ENCODE measurements around the gene ECT2. TPM values are rescaled to one million over a fixed set of nuclear protein-coding genes. Genes with fewer than 3 reads are reported as not detected.

ECT2 gene
- total and polyA plus RNA-seq, 2 of the 8 experiments (the other 6 are each of a cell fraction or from before 2014, with no cell fraction given), result 19.5 to 88.7 TPM

DNA sequence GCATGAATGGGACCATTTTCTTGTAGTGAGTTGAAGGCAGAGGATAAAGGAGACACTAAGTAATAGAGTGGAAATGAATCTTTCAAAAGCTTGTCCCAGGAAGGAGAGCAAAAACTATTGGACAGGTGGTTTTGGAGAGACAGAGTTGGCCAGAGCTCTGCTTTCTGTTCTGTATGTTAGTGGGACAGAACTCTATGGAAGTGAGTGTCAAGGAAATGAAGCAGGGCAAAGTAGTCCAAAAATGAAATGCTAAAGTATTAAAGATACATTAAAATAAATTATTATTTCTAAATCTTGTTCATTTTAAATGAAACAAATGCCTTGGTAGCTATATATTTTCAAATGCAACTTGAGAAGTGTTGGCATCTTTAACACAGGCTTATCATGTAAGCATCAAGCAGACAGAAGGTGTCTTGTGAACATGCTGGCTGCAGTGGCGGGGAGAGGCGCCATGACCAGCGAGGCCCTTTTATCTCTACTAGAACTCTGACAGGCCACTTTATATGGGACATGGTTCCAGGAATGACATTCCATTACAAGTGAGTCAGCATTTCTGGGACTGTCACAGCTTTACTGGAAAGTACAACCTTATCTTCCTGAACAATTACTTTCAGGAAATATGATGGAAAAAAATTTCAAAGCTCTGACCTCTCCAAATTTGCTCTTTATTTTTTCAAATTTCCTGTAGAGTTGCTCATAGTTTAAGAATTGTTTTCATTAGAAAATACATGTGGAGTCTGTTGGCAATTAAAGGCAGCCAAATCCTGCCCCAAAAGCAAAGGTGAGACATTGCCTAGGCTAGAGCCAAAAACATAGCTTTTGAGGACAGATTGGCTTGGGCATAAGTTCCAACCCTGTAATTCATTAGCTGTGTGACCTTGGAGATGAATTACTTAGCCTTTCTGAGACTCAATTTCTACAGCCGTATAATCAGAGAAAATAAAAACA lies 106.5 kb downstream of the ECT2 start (continued):
- TF ChIP-seq SRF (IDR thresholded peaks at IDR 0.05; ENCODE audit: low read depth, low read length) (no peak), TEAD4 (IDR thresholded peaks at IDR 0.05; ENCODE audit: low read depth, low read length) (no peak), RNF2 (IDR thresholded peaks at IDR 0.05; ENCODE audit: borderline replicate concordance, low read depth, low read length, missing control alignments, poor library complexity, severe bottlenecking) (no peak), KDM5A (IDR thresholded peaks at IDR 0.05; ENCODE audit: low read length) (no peak), CBX8 (IDR thresholded peaks at IDR 0.05; ENCODE audit: borderline replicate concordance, low read depth, low read length) (no peak), JUND (IDR thresholded peaks at IDR 0.05; ENCODE audit: low read length) (no peak)
- TF ChIP-seq, protein P1, sequence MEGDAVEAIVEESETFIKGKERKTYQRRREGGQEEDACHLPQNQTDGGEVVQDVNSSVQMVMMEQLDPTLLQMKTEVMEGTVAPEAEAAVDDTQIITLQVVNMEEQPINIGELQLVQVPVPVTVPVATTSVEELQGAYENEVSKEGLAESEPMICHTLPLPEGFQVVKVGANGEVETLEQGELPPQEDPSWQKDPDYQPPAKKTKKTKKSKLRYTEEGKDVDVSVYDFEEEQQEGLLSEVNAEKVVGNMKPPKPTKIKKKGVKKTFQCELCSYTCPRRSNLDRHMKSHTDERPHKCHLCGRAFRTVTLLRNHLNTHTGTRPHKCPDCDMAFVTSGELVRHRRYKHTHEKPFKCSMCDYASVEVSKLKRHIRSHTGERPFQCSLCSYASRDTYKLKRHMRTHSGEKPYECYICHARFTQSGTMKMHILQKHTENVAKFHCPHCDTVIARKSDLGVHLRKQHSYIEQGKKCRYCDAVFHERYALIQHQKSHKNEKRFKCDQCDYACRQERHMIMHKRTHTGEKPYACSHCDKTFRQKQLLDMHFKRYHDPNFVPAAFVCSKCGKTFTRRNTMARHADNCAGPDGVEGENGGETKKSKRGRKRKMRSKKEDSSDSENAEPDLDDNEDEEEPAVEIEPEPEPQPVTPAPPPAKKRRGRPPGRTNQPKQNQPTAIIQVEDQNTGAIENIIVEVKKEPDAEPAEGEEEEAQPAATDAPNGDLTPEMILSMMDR (IDR thresholded peaks at IDR 0.05; ENCODE audit: control extremely low read depth in 1 of 3, insufficient read depth in 1 of 3, low read depth in 1 of 3, low read length in 3 of 3), result no peak
- TF ChIP-seq, protein P2, sequence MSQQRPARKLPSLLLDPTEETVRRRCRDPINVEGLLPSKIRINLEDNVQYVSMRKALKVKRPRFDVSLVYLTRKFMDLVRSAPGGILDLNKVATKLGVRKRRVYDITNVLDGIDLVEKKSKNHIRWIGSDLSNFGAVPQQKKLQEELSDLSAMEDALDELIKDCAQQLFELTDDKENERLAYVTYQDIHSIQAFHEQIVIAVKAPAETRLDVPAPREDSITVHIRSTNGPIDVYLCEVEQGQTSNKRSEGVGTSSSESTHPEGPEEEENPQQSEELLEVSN (IDR thresholded peaks at IDR 0.05), result no peak
